NCI-H446 (cell line): ENCODE data around the gene MAN1C1.
"Not testable (repeated sequence)": the region's sequence is repeated elsewhere in the genome, so short reads cannot be mapped to it uniquely, and the experiment has no call there.

Source experiments
- DNase-seq, 2 experiments: peaks; one replicate each; lab custom pipeline; 2025; lab: John Stamatoyannopoulos, UW

MAN1C1 gene

DNA sequence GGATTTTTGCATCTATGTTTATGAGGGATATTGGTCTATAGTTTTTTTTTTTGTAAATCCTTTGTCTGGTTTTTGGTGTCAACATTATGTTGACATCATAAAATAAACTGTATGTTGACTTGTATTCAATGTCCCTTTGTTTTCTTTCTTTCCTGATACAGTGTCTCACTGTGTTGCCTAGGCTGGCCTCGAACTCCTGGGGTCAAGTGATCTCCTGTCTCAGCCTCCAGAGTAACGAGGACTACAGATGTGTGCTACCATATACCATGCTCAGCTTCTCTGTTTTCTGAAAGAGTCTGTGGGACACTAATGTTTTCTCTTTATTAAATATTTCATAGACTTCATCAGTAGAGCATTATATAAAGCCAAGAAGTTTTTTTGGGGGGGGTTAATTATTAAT, 18.3 kb downstream of the MAN1C1 start:
- no peak for DNase-seq

DNA sequence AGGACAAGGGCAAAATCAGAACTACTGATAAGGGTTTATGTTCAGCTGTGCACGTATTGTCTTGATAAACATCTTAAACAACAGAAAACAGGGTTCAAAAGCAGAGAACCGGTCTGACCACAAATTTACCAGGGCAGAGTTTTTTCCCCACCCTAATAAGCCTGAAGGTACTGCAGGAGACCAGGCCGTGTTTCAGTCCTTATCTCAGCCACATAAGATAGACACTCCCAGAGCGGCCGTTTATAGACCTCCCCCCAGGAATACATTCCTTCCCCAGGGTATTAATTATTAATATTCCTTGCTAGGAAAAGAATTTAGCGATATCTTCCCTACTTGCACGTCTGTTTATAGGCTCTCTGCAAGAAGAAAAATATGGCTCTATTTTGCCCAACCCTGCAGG, 19.6 kb downstream of the MAN1C1 start:
- not testable (repeated sequence) for DNase-seq

DNA sequence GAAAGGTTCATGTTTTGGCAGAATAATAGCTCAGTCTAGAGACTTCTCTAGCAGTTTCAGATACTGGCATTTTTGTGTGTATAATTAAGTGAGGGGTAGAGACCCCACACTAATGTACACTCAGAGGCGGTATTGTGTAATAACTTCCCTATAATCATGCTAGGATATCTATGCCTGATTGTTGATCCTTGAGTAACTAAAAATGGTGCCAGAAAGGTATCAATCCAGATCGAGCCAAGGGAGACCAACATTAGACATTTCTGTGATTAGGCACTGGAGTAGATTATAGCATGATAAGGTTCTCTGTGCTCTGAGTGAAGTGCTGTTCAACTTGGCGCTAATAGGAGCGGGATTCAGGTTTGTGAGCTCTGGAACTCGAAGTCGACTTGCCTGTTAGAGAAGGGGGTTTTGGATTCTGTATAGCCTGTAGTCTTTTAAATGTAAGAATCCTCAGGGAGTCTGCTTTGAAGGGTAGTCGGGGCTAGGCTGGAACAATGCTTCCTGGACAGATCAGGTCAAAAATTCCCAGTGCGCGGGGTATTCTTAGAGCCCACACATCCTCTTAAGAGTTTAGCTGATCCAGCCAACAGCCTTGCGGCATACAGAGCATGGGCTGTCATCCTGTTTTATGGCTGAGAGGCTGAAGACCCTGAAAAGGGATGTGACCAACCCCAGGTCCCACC, 24.2 kb downstream of the MAN1C1 start:
- DNase-seq, result no peak

DNA sequence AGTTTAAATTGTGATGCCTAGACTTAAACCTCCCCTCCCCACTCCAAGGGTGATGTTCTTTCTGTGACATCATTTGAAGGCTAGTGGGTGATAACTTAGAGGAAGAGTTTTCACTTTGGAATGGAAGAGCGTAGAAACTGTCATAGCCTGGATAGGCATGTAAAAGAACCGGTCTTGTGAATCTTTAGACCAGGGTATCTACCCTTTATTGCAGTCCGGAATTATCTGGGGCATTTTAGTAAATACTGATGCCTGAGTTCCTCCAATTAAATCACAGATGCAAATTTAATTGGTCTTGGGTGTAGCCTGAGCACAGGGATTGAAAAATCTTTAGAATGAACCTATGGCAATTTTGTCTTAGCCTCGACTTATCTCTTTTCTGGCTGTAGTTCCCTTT, 24.7 kb downstream of the MAN1C1 start:
- no peak for DNase-seq

DNA sequence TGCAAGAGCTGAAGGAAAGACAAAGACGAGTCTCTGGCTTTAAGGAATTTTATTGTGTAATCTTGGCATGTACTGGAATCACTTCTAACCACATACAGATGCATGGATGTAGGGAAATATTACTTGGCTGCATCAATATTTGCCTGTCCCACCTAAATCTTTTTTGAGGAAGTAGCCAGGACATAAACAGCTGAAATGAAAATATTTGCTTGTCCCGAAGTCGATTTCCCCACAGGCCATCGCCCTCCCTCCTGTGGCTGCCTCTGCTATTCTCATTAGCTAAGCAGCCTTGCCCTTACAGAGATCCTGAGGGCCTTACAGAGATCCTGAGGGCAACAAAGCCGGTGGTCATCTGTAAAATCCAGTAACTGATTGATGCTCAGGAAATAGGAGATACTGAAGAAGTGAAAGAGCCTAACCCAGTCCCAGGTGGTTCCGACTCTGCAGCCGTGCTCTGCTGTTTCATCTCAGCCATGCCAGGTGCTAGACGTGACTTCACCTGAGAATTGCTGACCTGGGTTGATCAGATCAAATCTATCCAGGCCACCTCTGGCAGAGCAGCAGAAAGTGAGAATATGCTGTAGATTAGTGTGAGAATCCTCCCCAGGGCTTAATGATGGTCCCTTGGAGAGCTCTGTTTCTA, 25.5 kb downstream of the MAN1C1 start:
- DNase-seq, result no peak

DNA sequence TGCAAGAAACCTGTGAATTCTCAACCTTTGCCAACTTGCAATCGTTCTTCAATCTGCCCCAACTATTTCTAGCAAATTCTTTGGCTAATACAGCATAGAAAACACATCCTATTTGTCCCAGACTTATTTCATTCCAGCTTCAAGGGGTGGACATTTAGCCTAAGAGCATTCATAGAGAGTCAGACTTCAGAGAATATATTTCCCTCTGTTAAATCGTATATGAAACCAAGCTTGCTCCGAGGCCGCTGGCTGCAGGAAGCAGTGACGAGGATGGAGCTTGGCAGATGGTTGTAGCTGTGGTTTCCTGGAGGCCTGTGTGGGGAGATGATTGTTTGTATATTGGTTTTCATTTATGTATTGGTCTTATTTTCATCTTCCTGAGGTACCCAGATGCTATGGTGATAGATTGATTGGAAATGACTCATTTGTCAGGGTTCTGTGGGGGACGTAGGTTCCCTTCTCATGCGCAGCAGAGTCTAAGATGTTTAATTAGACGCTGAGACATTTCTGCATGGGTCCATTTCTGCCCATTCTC, 26.1 kb downstream of the MAN1C1 start:
- peak; percentile 32 to 57 for DNase-seq

DNA sequence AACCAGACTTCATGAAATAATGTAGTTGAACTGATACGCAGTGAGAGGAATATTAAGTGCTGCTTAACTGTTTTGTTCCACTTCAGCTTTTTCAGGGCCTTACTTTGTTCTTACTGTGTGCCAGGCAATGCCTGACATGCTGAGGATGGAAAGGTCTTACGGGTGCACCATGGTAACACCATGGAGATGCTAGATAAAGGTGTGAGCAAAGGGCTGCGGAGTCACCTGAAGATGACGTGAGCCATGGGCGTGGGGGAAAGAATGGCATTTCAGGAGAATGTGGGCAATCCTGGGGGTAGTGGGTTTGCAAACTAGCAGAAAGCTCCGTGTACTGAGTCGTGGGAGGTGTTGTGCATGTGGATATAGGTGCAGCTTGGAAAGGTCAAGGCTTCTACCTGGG, 27.3 kb downstream of the MAN1C1 start:
- DNase-seq, result no peak

DNA sequence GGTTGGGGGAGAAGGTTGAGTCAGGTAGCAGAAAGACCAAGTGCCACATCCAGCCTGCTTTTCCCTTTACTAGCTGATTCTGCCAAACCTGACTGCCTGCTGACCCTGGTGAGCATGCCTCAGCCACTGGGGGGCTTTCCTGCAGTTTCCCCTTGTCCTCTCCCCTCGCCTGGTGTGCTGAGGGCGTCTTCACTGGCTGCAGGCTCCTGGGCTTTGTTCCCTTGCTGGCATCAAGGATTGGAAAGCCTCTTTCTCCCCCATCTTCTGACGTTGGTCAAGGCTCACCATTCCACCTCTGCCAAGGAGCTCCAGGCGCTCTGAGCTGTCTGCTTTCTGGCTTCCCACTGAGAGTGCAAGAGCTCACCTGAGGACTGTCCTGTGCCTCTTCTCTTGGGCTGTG, 28.4 kb downstream of the MAN1C1 start:
- no peak for DNase-seq

DNA sequence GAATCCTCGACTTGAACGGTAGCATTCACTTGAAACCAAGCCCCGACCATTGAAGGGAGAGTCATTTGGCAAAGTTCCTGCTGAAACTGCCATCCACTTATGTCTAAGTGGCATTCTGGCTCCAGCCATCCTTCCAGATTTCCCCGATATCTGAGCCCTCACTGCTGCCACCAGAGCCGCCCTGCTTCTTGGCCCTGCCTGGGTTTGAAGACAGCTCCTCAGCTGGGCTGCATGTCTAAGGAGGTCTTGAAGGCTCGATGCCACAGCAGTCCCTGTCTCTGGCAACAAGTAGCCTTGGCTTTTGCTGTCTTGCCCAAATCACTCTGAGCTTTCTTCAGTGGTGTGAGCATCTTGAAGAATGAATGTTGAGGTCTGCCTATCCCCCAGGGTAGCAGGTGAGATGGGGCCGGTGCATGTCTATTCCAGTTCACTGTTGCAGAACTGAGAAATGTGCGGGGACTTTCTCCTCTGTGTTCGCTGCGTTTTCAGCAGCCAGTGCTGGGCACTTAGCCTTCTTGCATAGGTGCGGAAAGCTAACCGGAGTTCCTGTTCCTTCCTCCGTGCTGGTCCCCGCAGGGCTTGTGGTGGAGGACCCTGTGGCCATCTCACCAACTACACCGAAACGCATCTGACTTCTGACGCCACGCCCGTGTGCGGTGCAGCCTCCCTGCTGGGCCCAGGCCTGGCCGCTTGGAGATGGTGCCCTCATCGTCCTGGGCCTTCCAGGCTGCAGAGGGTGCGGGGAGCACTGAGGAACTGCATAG, 29.2 kb downstream of the MAN1C1 start:
- DNase-seq, result peak; percentile 58 to 81

DNA sequence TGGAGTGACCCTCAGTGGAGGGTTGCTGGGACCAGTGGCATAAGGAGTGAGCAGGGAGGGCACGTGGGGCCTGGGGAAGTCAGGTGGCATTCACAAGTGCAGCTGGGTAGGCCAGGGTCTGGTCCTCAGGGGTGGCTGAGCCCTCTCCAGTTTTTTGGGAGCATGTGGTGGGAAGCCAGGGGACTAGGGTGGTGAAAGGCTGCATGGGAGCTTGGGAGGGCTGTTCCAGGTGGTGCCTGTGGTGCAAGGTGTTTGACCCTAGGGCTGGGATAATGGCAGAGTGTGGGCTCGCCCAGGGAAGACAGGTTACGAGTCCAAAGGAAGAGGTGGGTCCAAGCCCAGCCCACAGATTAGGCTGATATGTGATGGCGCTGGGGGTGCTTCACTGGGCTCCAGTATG, 30.5 kb downstream of the MAN1C1 start:
- DNase-seq, result no peak

DNA sequence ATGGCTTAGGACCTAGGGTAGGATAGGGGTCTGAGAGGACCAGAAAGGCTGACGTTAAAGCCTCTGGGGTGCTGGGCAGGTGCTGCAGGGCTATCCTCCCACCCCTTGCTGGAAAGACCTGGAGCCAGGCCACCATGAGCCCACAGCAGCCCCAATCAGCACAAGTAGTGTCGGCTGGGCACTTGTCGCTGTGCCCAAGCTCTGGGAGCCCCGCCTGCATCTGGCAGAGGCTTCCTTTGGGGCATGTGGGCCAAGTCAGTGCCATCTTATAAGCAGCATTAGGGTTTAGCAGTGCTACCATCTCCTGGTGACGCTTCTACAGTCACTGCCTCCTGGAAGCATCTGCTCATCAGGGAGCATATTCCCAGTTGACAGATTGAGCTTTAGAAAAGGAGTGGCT, 31.3 kb downstream of the MAN1C1 start:
- peak; percentile 38 to 78 for DNase-seq

DNA sequence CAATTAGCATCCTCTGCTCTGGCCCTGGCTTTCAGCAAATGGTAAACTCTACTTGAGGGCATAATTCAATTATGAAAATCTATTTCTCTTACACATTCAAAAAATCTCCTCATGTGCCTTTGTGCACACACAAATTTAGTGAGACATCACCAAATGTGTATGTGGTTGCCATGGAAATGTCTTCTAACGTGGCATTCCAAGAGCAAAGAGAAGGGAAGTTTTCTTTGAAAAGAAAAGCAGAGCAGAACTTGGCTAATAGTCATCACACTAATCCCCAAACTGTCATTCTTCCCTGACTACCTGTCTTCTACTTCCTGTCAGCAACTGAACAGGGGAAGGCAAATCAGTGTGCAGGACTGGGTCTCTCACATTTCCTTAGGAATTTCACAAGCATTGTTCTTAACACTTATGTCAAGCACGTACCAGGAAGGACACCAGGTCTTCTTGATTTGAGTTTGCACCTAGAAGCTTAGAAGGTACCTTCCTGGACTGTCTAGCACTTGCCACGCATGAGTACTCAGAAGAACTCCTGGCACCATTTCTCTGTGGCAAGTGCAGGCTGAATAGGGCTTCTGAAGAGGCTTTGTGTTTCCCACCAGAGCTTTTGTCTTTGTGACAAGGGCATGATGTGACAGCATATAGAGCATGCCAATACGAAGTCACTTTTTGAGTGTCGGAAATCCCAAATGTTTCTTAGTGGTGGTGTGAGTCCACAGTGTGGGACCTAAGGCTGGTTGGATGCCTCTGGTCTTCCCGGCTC, 32.3 kb downstream of the MAN1C1 start:
- DNase-seq, result no peak

DNA sequence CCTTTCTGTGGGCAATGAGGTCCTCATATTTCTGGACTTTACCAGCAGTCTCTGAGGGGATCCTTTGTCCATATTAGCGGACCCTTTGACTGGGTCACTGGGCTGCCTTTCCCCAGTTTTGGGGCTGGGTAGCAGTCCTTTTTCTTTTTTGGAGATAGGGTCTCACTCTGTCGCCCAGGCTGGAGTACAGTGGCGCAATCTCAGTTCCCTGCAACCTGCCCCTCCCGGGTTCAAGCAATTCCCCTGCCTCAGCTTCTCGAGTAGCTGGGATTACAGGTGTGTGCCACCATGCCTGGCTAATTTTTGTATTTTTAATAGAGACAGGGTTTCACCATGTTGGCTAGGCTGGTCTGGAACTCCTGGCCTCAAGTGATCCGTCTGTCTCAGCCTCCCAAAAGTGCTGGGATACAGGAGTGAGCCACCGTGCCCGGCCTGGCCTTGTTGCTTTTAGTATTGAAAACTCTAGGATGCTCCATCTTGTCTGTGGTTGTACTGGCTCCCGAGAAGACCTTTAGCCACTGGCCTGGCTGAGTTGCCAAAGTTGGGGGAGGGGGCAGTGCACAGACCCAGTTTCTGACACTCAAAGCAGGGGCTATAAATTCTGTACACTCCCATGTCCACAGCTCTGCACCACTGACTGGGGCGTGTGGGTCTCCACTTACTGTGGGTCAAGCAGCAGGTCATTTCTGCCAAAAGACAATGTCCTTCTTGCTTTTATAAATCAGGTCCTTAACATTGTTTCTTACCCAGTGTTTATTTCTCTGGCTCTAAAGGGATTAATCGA, 33.1 kb downstream of the MAN1C1 start:
- no peak for DNase-seq

DNA sequence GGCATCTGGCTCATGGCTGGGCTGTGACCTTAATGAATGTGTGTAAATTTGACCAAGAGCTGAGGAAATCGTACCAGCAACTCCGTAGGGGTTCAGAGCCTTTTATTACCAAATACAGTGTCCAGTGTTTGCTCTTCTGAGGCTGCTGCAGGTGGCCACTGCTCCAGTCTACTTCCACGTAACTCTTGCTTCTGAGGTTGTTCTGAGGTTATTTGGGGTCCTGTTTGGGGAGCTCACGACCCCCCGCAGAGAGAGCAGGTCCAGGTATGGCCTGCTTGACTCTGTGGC, 33.6 kb downstream of the MAN1C1 start:
- DNase-seq, result no peak

DNA sequence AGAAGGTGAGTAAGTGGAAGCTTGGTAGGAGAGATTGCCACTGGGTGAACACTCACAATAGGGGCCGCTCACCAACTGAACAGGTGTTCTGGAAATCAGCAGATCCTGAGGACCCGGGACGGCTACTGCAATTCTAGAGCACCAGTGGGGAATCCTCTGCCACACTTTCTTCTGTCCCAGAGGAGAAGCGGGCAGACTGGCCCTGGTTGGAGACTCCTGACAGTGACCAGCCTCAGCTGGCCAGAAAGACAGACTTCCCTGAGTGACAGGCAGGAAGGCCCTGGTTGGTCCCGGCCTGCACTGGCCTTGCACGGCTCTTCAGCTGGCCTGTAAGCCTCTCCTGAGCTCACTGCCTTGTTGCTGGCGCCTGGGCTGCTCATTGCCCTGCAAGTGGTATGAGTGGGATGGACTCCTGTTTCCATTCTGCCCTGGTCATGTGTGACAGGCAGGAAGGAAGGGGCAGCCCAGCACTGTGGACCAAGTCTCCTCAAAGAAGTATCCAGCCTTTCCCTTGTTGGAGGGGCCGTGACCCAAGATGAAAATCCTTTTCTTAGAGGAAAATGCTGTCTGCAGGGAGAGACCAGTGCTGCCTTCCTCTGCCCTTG, 34.5 kb downstream of the MAN1C1 start:
- DNase-seq, result no peak

DNA sequence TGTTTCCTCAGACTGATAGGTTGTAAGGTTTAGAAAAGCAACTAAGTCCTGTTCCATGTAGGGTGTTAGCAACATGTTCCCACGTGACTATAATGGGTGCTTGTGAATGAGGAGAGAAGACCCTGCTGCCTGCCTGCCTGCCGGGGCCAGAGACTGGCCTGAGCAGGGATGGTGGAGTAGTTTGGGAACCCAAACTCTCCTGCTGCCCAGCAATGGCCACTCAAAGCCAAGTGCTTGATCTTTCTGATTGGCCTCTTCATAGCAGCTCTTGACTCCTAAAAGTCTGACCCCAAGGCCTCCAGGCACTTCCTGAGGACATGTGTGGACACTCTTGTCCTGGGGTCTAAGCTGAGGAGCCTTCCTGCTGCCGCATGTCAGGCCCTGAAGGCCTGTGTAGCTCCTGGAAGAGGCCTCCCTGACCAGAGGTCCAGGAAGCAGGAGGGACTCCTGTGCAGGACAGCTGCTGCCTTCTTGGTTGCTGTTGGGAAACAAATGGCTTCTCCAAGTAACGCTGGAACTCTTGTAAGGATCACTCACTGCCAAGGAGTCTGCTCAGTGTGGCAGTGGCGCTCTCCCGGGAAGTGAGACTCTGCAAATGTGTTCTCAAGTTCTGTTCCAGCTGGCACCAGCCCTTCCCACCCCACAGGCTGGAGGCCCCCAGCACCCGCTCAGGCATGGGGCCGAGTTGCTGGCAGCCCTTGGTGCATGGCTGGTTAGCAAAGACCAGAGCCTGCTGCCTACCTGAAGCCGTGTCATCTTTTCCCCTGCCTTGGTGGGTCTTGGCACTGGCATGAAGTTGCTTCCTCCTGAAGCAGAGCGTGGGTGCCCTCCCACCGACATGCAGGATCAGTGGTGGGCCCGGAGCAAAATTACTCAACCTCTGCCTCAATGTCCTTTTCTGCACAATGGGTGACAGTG, 35.5 kb downstream of the MAN1C1 start:
- peak; percentile 48 to 89 for DNase-seq

DNA sequence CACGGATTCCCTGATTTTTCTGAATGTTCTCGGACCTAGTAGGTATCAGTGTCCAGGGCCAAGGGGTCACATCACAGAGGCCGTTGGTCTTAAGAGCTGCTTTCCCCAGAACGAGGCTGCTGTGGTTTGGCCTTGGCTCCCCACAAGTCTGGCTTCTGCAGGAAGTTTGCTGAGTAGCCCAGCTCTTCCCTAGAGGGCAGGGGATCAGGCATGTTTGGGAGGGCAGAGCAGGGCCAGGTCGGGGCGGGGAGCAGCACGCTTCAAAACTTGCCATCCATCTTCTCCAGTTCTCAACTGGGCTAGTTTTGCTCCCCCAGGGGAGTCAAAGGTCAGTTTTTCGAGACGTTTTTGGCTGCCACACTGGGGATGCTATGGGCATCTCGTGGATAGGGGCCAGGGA, 37.0 kb downstream of the MAN1C1 start:
- DNase-seq, result no peak

DNA sequence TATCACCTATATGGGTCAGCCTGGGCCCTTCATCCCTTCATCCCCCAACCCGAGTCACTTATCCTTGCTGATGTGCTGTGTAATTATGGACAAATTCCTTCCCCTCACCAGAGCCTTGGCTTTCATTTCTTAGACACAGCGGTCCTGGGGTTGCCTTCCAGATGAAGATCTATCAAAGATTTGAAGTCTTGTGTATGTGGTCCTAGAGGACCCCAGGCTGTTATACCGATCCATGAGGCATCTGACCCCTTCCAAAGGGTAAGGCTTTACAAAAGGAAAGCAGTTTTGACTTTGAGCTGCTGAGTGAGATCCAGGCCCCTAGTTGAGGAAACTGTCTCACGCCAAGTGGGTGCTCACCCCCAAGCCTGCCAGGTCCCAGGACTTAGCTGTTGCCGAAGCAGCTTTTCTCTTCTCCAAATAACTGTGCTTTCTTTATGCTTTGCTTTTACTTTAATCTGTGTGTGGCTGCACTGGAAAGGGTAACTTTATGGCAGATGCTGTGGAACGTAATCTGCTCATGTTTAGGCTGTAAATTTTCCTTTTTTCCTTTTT, 37.6 kb downstream of the MAN1C1 start:
- no peak for DNase-seq

DNA sequence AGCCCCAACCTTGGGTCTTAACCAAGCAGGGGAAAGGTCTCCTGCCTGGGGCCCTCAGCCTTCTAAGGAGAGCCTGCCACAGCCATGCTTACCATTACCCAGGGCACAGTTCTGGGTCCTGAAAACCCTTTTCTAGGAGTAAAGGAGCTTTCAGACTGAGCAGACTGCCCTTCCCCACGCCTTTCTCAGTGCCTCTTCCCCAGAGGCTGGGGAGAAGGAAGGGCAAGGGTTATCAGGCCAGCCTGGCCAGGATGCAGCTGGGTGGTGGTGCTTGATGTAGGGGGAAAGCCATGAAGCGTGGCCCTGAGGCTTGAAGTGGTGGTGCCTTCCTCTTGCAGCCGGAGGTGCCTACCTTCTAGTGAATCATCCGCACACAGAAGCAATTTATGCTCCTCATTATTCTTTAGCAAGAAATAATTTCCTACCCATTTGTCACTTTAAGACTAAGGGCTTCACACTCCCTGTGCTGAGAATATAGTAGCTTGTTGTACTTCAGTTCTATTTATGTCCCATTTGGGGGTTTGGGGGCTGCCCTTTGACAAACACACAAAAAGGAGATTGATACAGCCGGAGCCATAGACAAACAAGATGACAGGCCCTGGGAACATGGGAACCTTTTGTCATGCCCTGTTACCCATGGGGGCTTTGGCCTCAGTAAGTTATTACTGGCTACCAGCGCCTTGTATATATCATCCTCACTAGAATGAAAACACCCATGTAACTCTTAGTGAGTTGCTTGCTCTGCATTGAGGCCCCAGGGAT, 40.7 kb downstream of the MAN1C1 start:
- no peak for DNase-seq
